Measurements from ENCODE around the gene COP1. TPM values are rescaled to one million over a fixed set of nuclear protein-coding genes. Genes with fewer than 3 reads are reported as not detected.
"Not testable (repeated sequence)": the region's sequence is repeated elsewhere in the genome, so short reads cannot be mapped to it uniquely, and the experiment has no call there.

The COP1 gene
- total RNA-seq, 1 donor from 2014 or later, result 46.3 TPM

DNA sequence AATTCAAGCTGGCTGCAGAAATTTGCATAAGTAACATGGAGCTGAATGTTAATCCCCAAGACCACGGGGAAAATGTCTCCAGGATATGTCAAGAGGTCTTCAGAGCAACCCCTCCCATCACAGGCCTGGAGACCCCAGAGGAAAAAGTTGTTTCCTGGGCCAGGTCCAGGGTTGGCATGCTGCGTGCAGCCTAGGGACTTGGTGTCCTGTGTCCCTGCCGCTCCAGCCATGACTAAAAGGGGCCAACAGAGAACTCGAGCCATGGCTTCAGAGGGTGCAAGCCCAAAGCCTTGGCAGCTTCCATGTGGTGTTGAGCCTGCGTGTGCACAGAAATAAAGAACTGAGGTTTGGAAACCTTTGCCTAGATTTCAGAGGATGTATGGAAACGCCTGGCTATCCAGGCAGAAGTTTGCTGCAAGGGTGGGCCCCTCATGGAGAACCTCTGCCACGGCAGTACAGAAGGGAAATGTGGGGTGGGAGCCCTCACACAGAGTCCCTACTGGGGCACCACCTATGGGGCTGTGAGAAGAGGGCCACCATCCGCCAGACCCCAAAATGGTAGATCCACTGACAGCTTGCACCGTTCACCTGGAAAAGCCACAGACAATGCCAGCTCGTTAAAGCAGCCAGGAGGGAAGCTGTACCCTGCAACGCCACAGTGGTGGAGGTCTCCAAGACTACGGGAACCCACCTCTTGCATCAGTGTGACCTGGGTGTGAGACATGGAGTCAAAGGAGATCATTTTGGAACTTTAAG lies 222.9 kb downstream of the COP1 start:
- no peak for DNase-seq

DNA sequence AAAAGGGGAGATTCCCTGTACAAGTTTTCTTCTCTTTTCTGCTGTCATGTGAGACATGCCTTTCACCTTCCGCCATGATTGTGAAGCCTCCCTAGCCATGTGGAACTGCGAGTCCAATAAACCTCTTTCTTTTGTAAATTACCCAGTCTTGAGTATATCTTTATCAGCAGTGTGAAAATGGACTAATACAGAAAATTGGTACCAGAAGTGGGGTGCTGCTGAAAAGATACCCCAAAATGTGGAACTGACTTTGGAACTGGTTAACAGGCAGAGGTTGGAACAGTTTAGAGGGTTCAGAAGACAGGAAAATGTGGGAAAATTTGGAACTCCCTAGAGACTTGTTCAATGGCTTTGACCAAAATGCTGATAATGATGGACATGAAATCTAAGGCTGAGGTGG lies 223.7 kb downstream of the COP1 start:
- H3K36me3 ChIP-seq, result peaks cover 51% of the 10 kb centered on the region
- intact Hi-C loops (cut with DNase I); H3K9me3 ChIP-seq; H3K27ac ChIP-seq; H3K4me3 ChIP-seq; ATAC-seq; H3K27me3 ChIP-seq (ENCODE audit: low read depth); DNase-seq; H3K4me1 ChIP-seq: not testable (repeated sequence)

More for the DNA sequence above, 222.9 kb downstream of the COP1 start:
- H3K9me3 ChIP-seq, result peaks cover 5% of the 10 kb centered on the region
- H3K27me3 ChIP-seq (ENCODE audit: low read depth), result no peaks in the 10 kb centered on the region
- TF ChIP-seq, protein P1, sequence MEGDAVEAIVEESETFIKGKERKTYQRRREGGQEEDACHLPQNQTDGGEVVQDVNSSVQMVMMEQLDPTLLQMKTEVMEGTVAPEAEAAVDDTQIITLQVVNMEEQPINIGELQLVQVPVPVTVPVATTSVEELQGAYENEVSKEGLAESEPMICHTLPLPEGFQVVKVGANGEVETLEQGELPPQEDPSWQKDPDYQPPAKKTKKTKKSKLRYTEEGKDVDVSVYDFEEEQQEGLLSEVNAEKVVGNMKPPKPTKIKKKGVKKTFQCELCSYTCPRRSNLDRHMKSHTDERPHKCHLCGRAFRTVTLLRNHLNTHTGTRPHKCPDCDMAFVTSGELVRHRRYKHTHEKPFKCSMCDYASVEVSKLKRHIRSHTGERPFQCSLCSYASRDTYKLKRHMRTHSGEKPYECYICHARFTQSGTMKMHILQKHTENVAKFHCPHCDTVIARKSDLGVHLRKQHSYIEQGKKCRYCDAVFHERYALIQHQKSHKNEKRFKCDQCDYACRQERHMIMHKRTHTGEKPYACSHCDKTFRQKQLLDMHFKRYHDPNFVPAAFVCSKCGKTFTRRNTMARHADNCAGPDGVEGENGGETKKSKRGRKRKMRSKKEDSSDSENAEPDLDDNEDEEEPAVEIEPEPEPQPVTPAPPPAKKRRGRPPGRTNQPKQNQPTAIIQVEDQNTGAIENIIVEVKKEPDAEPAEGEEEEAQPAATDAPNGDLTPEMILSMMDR (IDR thresholded peaks at IDR 0.05), result no peak
- no peak overlapping the region for H3K4me3 ChIP-seq
- intact Hi-C loops (cut with DNase I), result no loop called here
- H3K36me3 ChIP-seq, result peaks cover 54% of the 10 kb centered on the region
- H3K27ac ChIP-seq, result no peak overlapping the region
- H3K4me1 ChIP-seq, result no peaks in the 10 kb centered on the region
- no peak for ATAC-seq

GRCh38 chr1:175981128-175981527 lies 226.0 kb downstream of the COP1 start:
- TF ChIP-seq, protein P1 (IDR thresholded peaks at IDR 0.05), result no peak
- Histone ChIP-seq H3K36me3 (peaks cover 31% of the 10 kb centered on the region), H3K4me3 (no peak overlapping the region), H3K27me3 (ENCODE audit: low read depth) (no peaks in the 10 kb centered on the region), H3K4me1 (no peaks in the 10 kb centered on the region), H3K9me3 (peaks cover 5% of the 10 kb centered on the region), H3K27ac (no peak overlapping the region)
- intact Hi-C loops (cut with DNase I), result no loop called here
- DNase-seq (no peak), ATAC-seq (no peak)

DNA sequence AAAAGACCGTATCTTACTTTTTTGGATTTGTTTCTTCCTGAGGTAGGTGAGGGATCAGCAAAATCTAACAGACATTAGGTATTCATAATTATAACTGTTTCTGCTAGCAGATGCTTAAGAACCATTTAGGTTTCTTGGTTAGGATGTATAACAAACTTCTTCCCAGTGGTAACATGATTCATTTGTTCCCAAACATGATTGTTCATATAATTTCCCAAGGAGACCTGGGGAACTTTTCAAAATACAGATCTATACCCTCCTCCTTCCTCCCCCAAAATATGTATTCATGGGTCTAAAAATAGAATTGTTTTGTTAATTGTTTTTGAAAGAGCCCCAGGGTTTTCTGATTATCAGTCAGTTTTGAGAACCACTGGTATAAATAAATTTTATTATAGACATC lies 228.2 kb downstream of the COP1 start:
- no peak for ATAC-seq
- H3K36me3 ChIP-seq, result peaks cover 9% of the 10 kb centered on the region
- no peaks in the 10 kb centered on the region for H3K27me3 ChIP-seq (ENCODE audit: low read depth)
- intact Hi-C loops (cut with DNase I), result no loop called here
- H3K9me3 ChIP-seq, result peaks cover 3% of the 10 kb centered on the region
- TF ChIP-seq, protein P1 (IDR thresholded peaks at IDR 0.05), result no peak
- H3K4me3 ChIP-seq, result no peak overlapping the region
- no peak for DNase-seq
- H3K27ac ChIP-seq, result no peak overlapping the region
- no peaks in the 10 kb centered on the region for H3K4me1 ChIP-seq

- ATAC-seq, result no peak
- no peak overlapping the region for H3K27ac ChIP-seq
- no peak for DNase-seq
- intact Hi-C loops (cut with DNase I), result no loop called here
- H3K4me3 ChIP-seq, result no peak overlapping the region
- H3K27me3 ChIP-seq (ENCODE audit: low read depth), result no peaks in the 10 kb centered on the region
- H3K4me1 ChIP-seq, result no peaks in the 10 kb centered on the region
- TF ChIP-seq, protein P1 (IDR thresholded peaks at IDR 0.05), result no peak
- H3K9me3 ChIP-seq, result no peaks in the 10 kb centered on the region
- H3K36me3 ChIP-seq, result peaks cover 6% of the 10 kb centered on the region
These were observed 228.6 kb downstream of the COP1 start for GRCh38 chr1:175978476-175978875.

GRCh38 chr1:175976865-175977642 lies 230.0 kb downstream of the COP1 start:
- DNase-seq (no peak), ATAC-seq (no peak)
- intact Hi-C loops (cut with DNase I), result no loop called here
- peaks cover 4% of the 10 kb centered on the region for H3K36me3 ChIP-seq
- TF ChIP-seq, protein P1 (IDR thresholded peaks at IDR 0.05), result no peak
- no peak overlapping the region for H3K27ac ChIP-seq
- H3K27me3 ChIP-seq (ENCODE audit: low read depth), result no peaks in the 10 kb centered on the region
- no peak overlapping the region for H3K4me3 ChIP-seq
- H3K9me3 ChIP-seq, result no peaks in the 10 kb centered on the region
- no peaks in the 10 kb centered on the region for H3K4me1 ChIP-seq

Data from lower lobe of right lung (tissue), 2 donors.